SKM-1 (cell line): ENCODE measurements around the gene GAPVD1.
"Not testable (repeated sequence)": the region's sequence is repeated elsewhere in the genome, so short reads cannot be mapped to it uniquely, and the experiment has no call there.

Experiments
- DNase-seq: peaks from one replicate; lab custom pipeline; 2025; ENCODE audit not compliant: unreplicated experiment; lab: John Stamatoyannopoulos, UW

The GAPVD1 gene

GRCh38 chr9:125372441-125373226 lies 111.0 kb downstream of the GAPVD1 start:
- no peak for DNase-seq

GRCh38 chr9:125374443-125375309 lies 113.0 kb downstream of the GAPVD1 start:
- DNase-seq: peak; percentile 56

DNA sequence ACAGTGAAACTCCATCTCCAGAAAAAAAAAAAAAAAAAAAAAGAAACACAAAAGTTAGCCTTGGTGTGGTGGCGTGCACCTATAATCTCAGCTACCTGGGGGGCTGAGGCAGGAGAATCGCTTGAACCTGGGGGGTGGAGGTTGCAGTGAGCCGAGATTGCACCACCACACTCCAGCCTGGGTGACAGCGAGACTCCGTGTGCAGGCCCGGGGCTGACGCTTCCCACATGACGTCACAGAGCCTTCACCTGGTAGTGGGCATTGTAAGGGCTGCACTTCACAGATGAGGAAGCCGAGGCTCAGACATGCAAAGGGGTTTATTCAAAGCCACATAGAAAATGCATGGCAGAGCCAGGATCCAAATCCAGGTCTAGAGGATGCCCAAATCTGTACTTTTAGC lies 114.2 kb downstream of the GAPVD1 start:
- DNase-seq: no peak

DNA sequence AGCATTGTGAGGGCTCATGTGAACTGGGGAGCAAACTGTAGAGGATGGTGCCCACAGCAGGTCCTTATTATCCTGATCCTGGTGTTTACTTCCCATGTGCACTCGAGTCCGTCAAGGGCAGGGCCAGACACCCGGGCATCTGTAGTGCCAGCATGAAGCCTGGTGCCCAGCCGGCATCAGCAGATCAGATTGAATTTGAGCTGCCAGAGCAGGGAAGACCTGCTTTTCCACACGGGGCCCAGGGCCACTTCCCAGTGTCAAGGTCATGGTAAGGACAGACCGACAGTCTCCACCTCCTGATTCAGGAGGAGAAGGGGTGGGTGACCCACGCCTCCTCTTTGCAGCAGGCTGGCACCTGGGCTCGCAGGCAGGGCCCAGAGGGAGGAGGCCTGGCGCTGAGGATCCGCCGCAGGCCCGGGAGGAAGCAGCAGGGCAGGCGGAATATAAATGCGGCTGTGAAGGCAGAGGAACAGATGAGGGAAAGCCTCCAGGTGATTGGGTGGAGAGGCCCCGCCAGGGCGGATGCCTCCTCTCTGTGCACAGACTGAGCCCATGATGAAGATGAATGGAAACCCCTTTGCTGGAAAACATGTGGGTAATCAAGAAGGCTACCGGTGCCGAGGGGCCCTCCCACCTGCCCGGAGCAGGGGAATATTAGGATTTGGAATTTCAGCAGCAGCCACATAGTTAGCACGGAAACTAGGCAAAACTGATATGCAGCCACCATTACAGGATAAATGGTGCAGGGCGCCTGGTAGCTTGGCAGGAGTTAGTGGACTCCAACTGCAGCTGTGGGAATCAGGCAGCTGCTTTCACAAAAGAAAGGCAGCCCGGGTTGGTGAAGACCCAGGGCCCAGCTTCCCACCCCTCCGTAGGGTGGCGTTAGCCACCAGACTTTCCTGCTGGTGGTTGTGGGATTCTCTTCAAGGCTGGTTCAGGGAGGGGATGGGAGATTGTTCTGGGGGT lies 114.9 kb downstream of the GAPVD1 start:
- DNase-seq: no peak

DNA sequence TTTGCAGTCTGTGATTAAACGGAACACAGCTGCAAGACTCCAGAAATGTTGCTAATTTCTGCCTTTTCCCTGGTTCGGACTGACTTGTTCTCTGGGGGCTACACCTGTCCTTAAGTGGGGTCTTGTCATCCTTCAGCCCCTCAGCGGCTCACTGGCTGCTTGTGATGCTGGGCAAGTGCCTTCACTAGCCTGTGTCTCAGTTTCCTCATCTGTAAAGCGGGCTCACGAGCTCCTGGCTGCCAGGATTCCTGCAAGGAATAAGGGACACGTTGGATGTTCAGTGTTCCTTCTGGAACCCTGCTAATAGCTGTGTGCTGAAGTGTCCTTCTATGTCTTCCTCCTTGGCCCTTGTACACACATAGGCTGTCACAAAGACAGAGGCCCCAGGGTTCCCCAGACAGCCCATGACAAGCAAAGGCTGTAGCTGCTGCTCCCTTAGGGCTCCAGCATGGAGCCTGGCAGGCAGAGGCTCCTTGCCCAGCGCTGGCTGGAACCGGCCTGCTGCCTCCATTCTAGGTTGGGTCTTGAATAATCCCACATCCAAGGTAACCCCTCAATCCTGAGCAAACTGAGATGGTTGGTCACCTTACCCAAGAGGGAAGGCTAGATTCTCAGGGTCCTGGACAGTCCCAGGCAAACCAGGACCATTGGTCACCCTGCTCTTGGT lies 116.1 kb downstream of the GAPVD1 start:
- DNase-seq: no peak

GRCh38 chr9:125378778-125379177 lies 117.2 kb downstream of the GAPVD1 start:
- no peak for DNase-seq

DNA sequence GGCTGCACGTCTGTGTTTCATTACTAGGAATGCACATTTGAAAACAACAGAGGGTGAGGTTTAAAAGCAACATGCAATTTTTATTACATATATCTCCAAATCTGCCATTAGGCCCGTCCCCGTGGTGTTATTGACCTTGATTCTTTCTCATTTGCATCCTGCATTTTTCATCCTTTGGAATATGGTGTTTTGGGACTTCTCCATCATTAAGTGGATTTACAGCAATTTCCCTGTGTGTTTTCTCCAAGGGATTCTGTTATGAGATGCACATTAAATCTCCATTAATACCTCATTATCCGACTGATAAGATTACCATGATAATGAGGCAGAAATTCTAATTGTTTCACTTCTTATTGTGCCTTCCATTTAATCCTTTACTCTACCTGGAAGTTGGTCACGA lies 117.6 kb downstream of the GAPVD1 start:
- DNase-seq: no peak

DNA sequence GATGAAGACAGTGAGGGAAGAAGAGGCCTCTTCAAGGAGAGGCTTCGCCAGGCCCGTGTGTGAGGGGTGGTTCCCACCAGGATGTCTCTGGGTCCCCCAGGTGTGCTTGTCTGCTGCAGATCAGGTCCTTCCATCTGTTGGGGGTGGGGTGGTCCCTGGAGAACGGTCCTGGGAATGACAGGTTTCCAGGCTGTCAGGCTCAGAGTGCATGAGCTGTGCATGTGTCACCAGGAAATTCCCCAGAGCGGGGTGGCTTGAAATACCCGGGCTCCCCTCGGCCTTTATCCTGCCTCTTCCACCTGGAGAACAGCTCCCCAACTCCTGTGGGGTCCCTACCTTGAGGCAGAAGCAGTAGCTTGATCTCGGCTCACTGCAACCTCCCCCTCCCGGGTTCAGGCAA lies 118.8 kb downstream of the GAPVD1 start:
- no peak for DNase-seq

DNA sequence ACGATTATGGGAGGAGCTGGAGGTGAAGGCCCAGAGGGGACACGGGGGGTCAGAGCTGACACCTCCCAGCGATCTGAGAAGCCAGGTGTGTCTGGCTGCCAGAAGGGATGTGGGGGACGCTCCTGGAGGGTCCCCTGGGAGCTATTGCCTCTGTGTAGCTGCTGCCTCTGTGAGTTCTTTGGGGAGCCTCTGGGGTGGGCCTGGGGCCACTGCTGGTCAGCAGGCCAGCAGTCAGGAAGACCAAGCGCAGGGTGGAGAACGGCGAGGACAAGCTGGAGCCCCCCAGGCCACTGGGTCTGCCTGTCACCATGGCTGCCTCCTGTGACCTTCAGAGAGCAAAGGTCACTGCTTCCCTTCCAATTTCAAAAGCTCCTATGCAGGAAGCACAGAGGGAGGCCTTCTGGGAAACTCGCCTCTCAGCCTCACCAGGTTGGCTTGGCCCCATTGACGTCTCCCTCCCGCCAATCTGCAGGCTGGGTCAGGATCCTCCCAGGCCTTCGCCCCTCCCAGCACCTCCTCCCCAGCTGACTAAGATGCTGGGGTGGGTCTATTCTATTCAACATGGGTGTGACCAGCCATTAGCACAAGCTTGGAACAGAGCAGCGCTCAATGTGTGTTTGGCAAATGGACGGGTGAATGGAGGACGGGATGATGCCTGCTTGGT lies 126.4 kb downstream of the GAPVD1 start:
- no peak for DNase-seq

DNA sequence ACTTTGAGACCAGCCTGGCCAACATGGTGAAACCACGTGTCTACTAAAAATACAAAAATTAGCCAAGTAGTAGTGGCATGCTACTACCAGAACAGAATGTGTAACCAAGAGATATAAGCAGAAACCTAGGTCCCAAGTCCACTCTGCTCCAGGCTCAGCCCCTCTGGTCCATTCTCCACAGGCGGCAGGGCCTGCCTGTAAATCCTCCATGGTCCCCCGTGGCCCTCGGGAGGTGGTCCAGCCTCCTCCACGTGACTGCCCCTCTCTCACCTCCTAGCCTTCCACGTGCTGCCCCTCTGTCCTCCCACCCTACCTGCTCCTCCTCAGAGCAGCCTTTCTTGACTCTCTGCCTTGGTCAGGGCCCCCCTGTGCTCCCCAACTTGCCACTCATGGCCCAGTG lies 127.4 kb downstream of the GAPVD1 start:
- DNase-seq: no peak

- no peak for DNase-seq
Observed at GRCh38 chr9:125391704-125392103, 130.1 kb downstream of the GAPVD1 start.

DNA sequence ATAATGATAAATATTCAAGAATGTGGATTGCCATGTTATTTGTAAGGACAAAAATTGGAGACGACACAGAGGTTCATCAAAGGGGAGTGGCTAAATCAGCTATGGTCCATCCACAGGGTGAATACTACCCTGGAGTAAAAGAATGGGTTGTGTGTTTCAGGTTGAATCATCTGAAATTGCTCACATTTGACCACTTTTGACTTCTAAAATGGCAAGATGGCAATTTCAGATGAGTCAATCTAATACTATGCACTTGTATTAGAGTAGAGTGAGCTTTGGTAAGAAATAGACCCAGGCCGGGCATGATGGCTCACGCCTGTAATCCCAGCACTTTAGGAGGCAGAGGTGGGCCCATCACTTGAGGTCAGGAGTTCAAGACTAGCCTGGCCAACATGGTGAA lies 131.8 kb downstream of the GAPVD1 start:
- DNase-seq: no peak

- no peak for DNase-seq
Observed at GRCh38 chr9:125396799-125397198, 135.2 kb downstream of the GAPVD1 start.

DNA sequence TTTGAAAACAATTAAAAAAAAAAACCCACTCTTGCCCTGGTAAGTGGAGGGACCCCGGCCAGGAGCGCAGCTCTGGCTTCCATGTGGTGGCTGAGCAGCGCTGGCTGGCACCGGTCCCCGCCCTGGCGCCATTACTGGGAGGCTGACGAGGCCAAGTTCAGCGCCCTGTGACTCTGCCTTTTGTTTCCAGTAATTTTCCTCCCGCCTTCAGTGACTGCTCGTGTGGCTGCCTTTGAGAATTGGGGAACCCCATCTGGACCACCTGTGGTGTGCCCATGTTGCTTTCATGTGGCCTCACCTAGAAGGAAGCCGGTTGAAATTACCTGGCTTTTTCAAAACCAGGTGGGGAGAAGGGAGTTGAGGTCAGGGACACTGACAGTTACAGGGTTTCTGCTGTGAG lies 136.1 kb downstream of the GAPVD1 start:
- DNase-seq: no peak

DNA sequence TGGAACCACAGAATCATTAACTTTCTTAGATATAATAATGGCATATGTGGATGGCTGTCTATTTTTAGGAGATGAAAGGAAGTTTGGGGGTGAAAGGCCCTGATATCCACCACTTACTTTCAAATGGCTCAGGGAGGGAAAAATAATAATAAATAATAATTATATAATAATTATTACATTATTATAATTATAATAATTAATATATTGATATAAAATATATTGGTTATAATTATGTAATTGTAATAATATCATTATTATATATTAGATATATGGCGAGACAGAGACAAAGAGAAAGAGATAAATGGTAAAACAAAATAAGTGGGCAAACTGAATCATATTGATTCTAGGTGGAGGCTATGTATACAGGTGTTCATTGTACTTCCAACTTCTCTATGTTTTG lies 136.6 kb downstream of the GAPVD1 start:
- DNase-seq: no peak

DNA sequence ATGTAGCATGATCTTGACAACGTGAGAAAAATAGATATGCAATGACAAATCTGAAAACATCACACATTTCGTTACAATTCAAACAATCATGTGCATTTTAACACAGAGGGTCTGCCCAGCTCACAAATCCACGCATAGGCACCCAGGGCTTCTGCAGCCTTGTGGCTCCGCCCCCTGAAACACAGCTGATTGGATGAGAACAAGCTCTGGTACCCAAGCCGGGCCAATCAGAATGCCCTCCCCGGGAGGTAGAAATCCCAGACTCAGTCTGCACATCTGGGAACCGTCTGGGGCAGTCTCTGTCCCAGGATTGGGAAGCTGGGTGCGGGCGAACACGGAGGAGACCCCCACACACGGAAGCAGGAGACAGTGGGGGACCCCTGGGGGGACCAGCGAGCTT lies 137.5 kb downstream of the GAPVD1 start:
- no peak for DNase-seq

- DNase-seq: no peak
Observed at GRCh38 chr9:125399666-125400065, 138.0 kb downstream of the GAPVD1 start.

DNA sequence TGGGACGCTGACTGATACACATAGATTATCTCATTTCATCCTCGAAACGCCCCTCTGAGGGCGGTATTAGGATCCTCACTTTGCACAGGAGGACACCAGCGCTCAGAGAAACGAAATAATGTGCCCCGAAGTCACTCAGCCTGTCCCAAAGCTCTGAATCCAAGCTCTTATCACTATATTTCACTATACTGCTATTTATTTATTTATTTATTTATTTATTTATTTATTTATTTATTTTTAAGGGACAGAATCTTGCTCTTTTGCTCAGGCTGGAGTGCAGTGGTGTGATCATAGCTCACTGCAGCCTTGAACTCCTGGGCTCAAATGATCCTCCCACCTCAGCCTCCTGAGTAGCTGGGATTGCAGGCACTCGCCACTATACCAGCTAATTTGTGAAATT lies 138.6 kb downstream of the GAPVD1 start:
- DNase-seq: not testable (repeated sequence)

GRCh38 chr9:125400725-125401716 lies 139.4 kb downstream of the GAPVD1 start:
- no peak for DNase-seq
